Dermis microvascular lymphatic vessel endothelial cell (primary cell): ENCODE data around the gene SLC39A5. TPM values are rescaled to one million over a fixed set of nuclear protein-coding genes. Genes with fewer than 3 reads are reported as not detected.

ENCODE experiments used
- DNase-seq, 2 donors: peaks; one replicate each; pipeline versions ENCODE4 v3.0.0 to v3.0.0-alpha.2; 2010; ENCODE audit warnings: low read depth in 2 of 2
- total RNA-seq: library from RNA; depleted of rRNA; stranded (reverse); fragments of >200 nt; gene quantifications from 2 replicates; pipeline ENCODE4 v1.2.1, GENCODE V29; 2014

SLC39A5 gene, protein sequence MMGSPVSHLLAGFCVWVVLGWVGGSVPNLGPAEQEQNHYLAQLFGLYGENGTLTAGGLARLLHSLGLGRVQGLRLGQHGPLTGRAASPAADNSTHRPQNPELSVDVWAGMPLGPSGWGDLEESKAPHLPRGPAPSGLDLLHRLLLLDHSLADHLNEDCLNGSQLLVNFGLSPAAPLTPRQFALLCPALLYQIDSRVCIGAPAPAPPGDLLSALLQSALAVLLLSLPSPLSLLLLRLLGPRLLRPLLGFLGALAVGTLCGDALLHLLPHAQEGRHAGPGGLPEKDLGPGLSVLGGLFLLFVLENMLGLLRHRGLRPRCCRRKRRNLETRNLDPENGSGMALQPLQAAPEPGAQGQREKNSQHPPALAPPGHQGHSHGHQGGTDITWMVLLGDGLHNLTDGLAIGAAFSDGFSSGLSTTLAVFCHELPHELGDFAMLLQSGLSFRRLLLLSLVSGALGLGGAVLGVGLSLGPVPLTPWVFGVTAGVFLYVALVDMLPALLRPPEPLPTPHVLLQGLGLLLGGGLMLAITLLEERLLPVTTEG
- not detected in 2 replicates for total RNA-seq

- no peak for DNase-seq
Observed at GRCh38 chr12:56229916-56230431, at the start of gene SLC39A5. Gene SLC39A5, plus strand, starts transcription at chr12:56230051. Its CDS starts 1,224 bp downstream, at chr12:56231275.

GRCh38 chr12:56186957-56187356, 42.9 kb upstream of the SLC39A5 start:
- DNase-seq = no peak

- DNase-seq = no peak
Observed at GRCh38 chr12:56188131-56188777, 41.6 kb upstream of the SLC39A5 start.

- DNase-seq = no peak
Observed at GRCh38 chr12:56188778-56189098, 41.1 kb upstream of the SLC39A5 start.

DNA sequence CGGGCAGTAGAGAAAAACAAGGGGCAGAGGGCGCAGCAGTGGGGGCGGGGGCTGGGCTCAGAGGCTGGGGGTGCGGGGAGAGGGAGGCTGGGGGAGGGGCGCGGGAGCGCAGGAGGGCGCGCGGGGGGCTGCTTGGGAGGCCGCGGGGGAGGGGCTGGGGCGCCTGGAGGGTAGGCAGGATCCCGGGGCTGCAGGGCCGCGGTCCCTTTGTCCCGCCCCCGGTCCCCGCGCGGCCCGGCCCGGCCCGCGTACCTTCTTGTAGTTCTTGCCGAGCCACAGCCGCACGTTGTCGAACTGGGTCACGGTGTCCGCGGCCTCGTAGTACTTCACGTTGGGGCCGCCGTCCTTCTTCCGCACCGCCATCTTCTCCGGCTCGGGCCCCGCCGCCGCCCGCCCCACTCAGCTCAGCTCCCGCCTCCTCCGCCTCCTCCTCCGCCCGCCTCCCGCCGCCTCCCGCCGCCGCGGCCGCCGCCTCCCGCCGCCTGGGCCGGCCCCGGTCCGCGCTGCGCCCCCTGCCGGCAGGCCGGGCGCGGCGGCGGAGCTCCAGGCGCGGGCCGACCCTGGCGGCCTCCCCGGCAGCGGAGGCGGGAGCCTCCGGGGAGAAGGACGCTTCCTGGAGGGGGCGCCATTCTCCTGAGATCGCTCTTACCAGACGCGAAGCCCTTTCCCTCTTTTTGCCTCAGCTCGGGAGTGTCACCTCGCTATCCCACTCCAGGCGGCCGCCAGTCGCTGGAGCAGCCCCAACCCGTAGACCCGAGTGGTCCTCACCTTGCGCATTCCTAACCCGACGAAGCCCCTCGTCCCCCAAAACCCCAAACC, 40.5 kb upstream of the SLC39A5 start, which contains the start of gene SMARCC2:
TSS of gene SMARCC2 (minus strand) at position 385 of the 819 bp plus-strand sequence. CDS start at position 363, 22 bp downstream.
- DNase-seq = peak; percentile 59 to 89

DNA sequence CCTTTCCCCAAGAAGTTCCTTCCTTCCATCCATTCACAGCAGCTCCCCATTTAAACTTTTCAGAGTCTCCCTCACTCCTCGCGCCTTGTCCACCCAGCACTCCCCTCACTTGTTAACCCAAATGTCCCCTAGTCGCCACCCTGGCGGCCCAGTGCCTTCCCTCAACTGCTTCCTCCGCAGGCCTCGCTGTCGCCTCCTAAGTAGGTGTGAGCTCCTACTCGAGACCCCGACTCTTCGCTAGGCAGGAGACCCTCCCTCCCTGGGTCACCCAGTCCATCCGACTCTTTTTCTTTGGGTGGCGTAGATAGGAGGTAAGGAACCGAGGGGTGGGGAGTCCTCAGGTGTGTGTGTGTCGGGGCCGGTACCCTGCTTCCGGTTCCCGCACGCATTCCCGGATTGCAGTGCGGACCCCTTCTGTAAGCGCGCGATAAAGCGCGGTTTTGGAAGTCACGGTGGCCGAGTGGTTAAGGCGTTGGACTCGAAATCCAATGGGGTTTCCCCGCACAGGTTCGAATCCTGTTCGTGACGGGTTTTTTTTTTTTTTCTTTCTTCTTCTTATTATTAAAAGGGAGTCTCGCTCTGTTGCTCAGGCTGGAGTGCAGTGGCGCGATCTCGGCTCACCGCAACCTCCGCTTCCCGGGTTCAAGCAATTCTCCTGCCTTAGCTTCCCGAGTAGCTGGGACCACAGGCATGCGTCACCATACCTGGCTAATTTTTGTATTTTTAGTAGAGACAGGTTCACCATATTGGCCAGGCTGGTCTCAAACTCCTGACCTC, 39.7 kb upstream of the SLC39A5 start:
- DNase-seq = peak; percentile 75 to 84

DNA sequence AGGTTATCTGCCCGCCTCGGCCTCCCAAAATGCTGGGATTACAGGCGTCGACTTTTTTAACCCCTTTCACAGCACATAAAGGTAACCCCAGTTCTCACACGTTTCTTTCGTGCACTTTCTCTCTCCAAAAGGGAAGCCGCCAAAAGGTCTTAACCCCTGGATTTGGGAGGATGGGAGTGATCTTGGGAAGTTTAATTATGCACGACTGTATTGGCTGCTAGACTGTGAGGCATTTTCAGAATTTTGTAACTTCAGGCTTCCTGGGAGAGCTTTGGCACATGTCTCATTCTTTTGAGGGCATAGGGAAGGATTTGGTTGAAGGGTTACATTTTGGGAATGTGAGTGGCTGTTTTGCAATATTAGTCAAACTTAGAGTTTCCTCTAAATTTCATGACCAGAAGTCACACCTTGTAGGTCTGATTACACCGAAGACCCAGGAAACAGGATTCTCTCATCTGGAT, 39.1 kb upstream of the SLC39A5 start:
- no peak for DNase-seq

GRCh38 chr12:56192582-56192981, 37.3 kb upstream of the SLC39A5 start:
- DNase-seq = no peak

DNA sequence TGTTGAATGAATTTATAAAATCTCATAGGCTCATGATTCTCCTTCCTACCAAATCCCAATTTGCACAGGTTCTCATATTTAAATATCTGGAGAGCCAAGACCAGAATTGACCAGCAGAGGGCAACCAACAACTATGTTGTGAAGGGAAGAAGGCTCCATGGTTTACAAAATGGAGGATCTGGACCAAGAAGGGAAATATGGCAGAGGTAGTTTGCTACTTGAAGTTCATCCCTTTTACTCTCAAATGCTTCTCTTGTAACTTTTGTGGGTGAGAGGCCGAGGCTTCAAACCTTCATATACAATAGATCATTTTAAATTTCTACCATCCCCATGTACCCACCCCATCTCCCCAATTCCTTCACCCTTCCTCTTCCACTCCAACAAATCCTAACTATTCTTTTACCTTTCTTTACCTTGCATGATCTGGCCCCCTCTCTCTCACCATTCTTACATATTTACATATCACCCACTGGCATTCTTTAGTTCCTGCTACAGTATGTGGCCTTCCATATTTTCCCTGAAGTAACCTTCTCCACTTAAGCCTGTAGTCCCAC, 36.7 kb upstream of the SLC39A5 start:
- DNase-seq = peak; percentile 83 to 87

DNA sequence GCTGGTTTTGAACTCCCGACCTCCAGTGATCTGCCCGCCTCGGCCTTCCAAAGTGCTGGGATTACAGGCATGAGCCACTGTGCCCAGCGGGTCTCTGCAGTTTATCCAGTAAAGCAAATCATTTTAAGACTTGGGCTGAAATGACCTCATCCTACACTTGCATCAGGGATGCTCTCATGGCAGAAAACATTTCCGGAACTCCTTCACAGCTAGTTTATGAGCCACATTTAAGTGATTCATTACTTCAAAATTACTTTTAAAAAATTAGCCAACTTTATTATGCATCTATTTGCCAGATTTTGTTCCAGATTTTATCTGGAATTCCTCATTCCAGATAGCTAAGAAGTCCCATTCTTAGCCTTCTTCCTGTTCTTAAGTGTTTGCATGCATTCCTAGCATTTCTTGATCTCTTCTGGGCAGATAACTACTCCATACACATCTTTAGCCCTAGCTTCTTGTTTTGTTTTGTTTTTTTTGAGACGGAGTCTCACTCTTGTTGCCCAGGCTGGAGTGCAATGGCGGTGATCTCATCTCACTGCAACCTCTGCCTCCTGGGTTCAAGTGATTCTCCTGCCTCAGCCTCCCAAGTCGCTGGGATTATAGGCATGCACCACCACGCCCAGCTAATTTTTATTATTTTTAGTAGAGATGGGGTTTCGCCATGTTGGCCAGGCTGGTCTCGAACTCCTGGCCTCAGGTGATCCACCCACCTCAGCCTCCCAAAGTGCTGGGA, 32.9 kb upstream of the SLC39A5 start:
- peak in 1 of 2 donors; percentile 88 for DNase-seq

DNA sequence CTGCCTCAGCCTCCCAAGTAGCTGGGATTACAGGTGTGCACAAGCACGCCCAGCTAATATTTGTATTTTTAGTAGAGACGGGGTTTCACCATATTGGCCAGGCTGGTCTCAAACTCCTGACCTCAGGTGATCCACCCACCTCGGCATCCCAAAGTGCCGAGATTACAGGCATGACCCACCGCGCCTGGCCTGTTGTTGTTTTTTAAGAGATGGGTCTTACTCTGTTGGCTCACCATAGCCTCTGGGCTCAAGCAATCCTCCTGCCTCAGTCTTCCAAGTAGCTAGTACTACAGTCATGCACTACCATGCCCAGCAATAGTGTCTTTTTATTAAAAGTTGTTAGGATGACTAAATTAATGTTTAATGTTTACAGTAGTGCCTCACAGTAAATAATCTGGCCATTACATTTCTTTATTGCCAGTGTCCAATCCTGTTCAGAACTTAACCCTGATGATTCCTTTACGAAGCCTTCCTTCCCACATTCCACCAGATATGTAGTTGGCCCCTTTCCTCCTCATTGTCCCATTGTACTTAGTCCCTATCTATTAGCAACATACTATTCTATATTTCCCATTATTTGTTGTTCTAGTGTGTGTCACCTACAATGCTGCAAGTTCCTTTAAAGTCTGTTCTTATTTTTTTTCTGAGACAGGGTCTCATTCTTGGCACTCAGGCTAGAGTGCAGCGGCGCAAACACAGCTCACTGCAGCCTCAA, 31.8 kb upstream of the SLC39A5 start:
- DNase-seq = peak in 1 of 2 donors; percentile 89

DNA sequence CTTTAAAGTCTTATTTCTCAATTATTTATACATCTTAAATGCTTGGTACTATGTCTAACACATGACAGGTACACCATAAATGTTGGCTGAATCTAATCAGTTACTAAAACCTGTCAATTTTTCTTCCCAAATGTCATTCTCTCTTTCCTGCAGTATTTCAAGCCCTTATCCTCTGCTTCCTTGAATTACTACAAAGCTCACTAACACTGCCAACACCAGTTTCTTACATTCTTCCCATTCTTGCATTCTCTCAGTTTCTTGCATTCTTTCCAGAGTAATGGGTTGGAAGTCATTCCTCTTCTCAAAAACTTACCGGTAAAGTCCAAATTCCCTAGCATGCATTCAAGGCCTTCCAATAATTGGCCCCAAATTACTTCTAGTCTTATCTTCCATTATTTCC, 31.0 kb upstream of the SLC39A5 start:
- peak in 1 of 2 donors; percentile 12 for DNase-seq

DNA sequence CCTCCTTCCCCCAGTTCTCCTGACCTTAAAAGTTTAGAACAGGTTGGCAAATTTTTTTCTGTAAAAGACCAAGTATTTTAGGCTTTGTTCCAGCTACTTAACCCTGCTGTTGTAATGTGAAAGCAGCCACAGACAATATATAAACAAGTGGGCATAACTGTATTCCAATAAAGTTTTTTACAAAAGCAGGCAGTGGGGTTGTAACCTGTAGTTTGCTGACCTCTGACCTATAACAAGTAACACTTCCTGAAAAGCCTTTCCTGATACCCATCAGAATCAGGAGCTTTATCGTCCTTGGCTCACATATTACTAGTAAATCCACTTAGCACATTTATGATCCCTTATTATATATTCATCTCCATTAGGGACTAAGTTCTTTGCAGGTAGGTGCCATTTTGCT, 27.5 kb upstream of the SLC39A5 start:
- DNase-seq = peak in 1 of 2 donors; percentile 20

DNA sequence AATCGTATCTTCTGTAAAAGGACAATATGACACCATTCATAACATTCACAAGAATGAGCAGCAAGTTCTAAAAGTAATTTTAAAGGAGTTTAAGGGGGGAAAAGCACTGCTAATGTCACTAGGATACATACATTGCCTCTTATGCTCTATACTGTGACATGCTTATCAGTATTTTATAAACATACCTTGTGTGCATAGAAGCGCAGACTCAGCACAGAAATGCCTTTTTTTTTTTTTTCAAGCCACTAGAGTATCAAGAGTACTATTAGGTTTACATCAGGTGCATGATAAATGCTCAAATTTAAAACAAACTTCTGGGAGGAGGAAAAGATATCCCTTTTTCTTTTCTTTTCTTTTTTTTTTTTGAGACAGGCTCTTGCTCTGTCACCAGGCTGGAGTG, 27.0 kb upstream of the SLC39A5 start:
- no peak for DNase-seq

DNA sequence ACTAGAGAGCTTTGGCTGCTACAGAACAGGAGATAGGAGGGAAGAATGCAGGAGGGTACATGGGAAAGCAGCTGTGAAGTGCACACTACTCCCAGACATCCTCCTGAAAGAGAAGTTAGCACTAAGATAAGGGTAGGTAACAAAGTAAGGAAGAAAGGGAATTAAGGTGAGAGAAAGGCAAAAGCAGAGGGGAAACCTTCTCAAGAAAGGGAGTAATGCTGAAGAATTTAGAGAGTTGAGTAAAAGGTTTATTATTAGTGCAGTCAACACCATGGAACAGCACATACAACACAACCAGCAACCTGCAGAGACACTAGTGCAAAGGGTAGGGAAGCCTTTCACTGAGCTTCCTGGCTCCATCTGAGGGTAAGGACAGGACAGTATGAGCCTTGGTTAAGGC, 25.6 kb upstream of the SLC39A5 start:
- DNase-seq = no peak

DNA sequence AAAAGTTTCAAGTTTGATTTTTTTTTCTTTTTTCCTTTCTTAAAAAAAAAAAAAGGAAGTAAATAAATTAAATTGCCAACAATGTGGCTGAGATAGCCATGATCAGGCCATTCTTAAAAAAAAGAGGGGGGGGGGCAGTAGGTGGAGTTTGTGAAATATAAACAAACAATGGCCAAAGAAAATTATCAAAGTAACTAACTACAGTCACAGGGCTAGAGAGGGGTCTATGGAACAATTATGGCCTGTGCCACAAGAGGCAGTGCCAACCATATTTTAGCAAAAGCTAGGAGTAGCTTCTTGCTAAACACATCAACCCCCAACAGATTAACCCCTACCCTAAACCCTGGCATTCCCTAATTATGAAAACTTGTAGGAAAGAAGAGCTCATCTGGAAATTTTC, 24.4 kb upstream of the SLC39A5 start:
- DNase-seq = peak in 1 of 2 donors; percentile 10

GRCh38 chr12:56206452-56207166, 23.2 kb upstream of the SLC39A5 start:
- peak; percentile 41 to 70 for DNase-seq

DNA sequence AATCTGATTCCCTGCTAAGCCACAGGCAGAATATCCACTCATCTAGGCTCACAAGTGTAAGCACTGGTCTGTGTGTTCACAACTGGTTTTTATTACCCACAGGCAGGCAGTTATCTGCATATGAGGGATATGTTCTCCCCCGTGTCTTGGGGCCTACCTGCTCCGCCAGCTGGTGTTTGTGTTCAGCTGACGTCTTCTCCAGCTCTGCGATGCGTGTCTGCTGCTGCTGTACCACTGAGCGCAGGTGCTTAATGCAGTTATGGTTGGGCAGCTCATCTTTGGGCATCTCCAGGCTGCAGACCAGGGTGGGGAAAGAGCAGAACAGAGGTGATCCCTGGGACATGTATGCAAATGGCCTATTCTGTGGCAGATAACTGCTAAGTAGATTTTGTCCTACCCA, 21.8 kb upstream of the SLC39A5 start:
- no peak for DNase-seq
